KBM-7 (cell line): ENCODE data around the gene HSH2D.

Source experiments
- DNase-seq: peaks from one replicate; pipeline ENCODE4 v3.0.0-alpha.2; 2015
- in situ Hi-C: fragments of 300-500 bp; cut with MboI; formaldehyde crosslinking; loops from 2 replicates; pipeline ENCODE4 v1.14.3; 2020; ENCODE audit warnings: low sequenced_read_pairs, low pct_unique_long_range_greater_than_20kb, mixed read lengths

Gene HSH2D

GRCh38 chr19:16148443-16149229, 5.2 kb downstream of the HSH2D start:
- in situ Hi-C loops, result no loop called here
- DNase-seq, result no peak

GRCh38 chr19:16153582-16154336, 10.3 kb downstream of the HSH2D start:
- in situ Hi-C loops, result no loop called here

GRCh38 chr19:16154557-16154956, 11.1 kb downstream of the HSH2D start:
- no peak for DNase-seq
- in situ Hi-C loops, result no loop called here

More at GRCh38 chr19:16153582-16154336, 10.3 kb downstream of the HSH2D start:
- DNase-seq, result peak; percentile 64

GRCh38 chr19:16155128-16155527, 11.6 kb downstream of the HSH2D start:
- in situ Hi-C loops, result no loop called here
- DNase-seq, result no peak

- DNase-seq, result no peak
- in situ Hi-C loops, result no loop called here
Observed at GRCh38 chr19:16156904-16157303, 13.4 kb downstream of the HSH2D start.

- in situ Hi-C loops, result no loop called here
- no peak for DNase-seq
Observed at GRCh38 chr19:16157601-16158000, 14.1 kb downstream of the HSH2D start.

GRCh38 chr19:16159655-16160054, 16.2 kb downstream of the HSH2D start:
- DNase-seq, result no peak
- in situ Hi-C loops, result no loop called here

- in situ Hi-C loops, result no loop called here
Observed at GRCh38 chr19:16160445-16160942, 17.0 kb downstream of the HSH2D start.

GRCh38 chr19:16160943-16161560, 17.6 kb downstream of the HSH2D start:
- no peak for DNase-seq
- in situ Hi-C loops, result no loop called here

More at GRCh38 chr19:16160445-16160942, 17.0 kb downstream of the HSH2D start:
- no peak for DNase-seq

- DNase-seq, result no peak
- in situ Hi-C loops, result no loop called here
Observed at GRCh38 chr19:16161840-16162239, 18.4 kb downstream of the HSH2D start.

- no peak for DNase-seq
- in situ Hi-C loops, result no loop called here
Observed at GRCh38 chr19:16164222-16164890, 20.9 kb downstream of the HSH2D start.

- in situ Hi-C loops, result no loop called here
- DNase-seq, result no peak
Observed at GRCh38 chr19:16166417-16166816, 22.9 kb downstream of the HSH2D start.

GRCh38 chr19:16167055-16167454, 23.6 kb downstream of the HSH2D start:
- DNase-seq, result no peak
- in situ Hi-C loops, result no loop called here

GRCh38 chr19:16168465-16169081, 25.1 kb downstream of the HSH2D start:
- in situ Hi-C loops, result no loop called here
- peak; percentile 90 for DNase-seq

GRCh38 chr19:16170134-16170533, 26.6 kb downstream of the HSH2D start:
- in situ Hi-C loops, result no loop called here
- no peak for DNase-seq

- in situ Hi-C loops, result loop anchor here (25.0 kb wide), 1 partner anchor 539 kb away; the partner anchor contains the start of gene CYP4F3
- no peak for DNase-seq
Observed at GRCh38 chr19:16175954-16176353, 32.5 kb downstream of the HSH2D start.

GRCh38 chr19:16178866-16179265, 35.4 kb downstream of the HSH2D start:
- peak; percentile 35 for DNase-seq
- in situ Hi-C loops, result loop anchor here (25.0 kb wide), 1 partner anchor 542 kb away; the partner anchor contains the start of gene CYP4F3

- no peak for DNase-seq
- in situ Hi-C loops, result loop anchor here (25.0 kb wide), 1 partner anchor 543 kb away; the partner anchor contains the start of gene CYP4F3
Observed at GRCh38 chr19:16180611-16181010, 37.1 kb downstream of the HSH2D start.
